Myometrial cell (primary cell): ENCODE measurements around the gene RMI2. TPM values are rescaled to one million over a fixed set of nuclear protein-coding genes. Genes with fewer than 3 reads are reported as not detected.

Source experiments
- total RNA-seq: library from RNA; depleted of rRNA; stranded (reverse); fragments of >200 nt; gene quantifications from 2 replicates; pipeline ENCODE4 v1.2.3, GENCODE V29; 2015

Gene RMI2
- total RNA-seq = 15.6 and 21.4 TPM in 2 replicates

GRCh38 chr16:11345040-11345862 is at the start of gene RMI2:
Gene RMI2 (plus strand): TSS chr16:11345459. CDS start chr16:11345472, 13 bp downstream.

Other genes with a start within 250 kb of the RMI2 start
- 2.8 and 5.5 TPM in 2 replicates for gene SOCS1, start 89.3 kb upstream of the RMI2 start, total RNA-seq
- gene TNP2, start 76.1 kb upstream of the RMI2 start, total RNA-seq = not detected in 2 replicates
- not detected in 2 replicates for gene PRM3, start 71.8 kb upstream of the RMI2 start, total RNA-seq
- not detected in 2 replicates for gene PRM2, start 69.0 kb upstream of the RMI2 start, total RNA-seq
- not detected in 2 replicates for gene PRM1, start 64.1 kb upstream of the RMI2 start, total RNA-seq
- 89.9 and 93.6 TPM in 2 replicates for gene LITAF, start 241.5 kb downstream of the RMI2 start, total RNA-seq